MM.1S (cell line): Measurements from ENCODE around the gene F10.
A peak's percentile ranks its signal among the peaks of the same experiment; 100 is the strongest.

Experiments used
- DNase-seq: peaks from one replicate; pipeline ENCODE4 v3.0.0-alpha.2; 2015
- H2AFZ ChIP-seq: fragments of 300-600 bp; sonication (generic); 2 replicates; pipeline ENCODE4 v1.6.0; 2016; ENCODE audit warnings: antibody characterized with exemption, low read length
- H3F3A ChIP-seq: fragments of 300-600 bp; sonication (generic); 2 replicates; pipeline ENCODE4 v1.6.1; 2016; ENCODE audit warnings: mild to moderate bottlenecking, antibody characterized with exemption, low read length, moderate library complexity, mixed read lengths; ENCODE audit not compliant: insufficient read depth
- H3K27ac ChIP-seq: fragments of 300-600 bp; sonication (generic); 2 replicates; pipeline ENCODE4 v1.5.1; 2016; ENCODE audit warnings: mild to moderate bottlenecking, low read length
- H3K27me3 ChIP-seq: fragments of 300-600 bp; sonication (generic); replicated peaks from 2 replicates; pipeline ENCODE4 v1.6.0; 2016; ENCODE audit warnings: low read length; ENCODE audit not compliant: insufficient read depth
- H3K36me3 ChIP-seq: fragments of 300-600 bp; sonication (generic); replicated peaks from 2 replicates; pipeline ENCODE4 v1.6.1; 2016; ENCODE audit warnings: mild to moderate bottlenecking, low read length, mixed read lengths; ENCODE audit not compliant: insufficient read depth
- H3K4me1 ChIP-seq: fragments of 300-600 bp; sonication (generic); 2 replicates; pipeline ENCODE4 v1.6.1; 2016; ENCODE audit warnings: low read length, mixed read lengths
- H3K4me2 ChIP-seq: fragments of 300-600 bp; sonication (generic); 2 replicates; pipeline ENCODE4 v1.6.0; 2016; ENCODE audit warnings: low read depth, low read length
- H3K4me3 ChIP-seq: fragments of 300-600 bp; sonication (generic); 2 replicates; pipeline ENCODE4 v1.5.1; 2016; ENCODE audit warnings: low read length, mixed read lengths
- H3K79me2 ChIP-seq: fragments of 300-600 bp; sonication (generic); 2 replicates; pipeline ENCODE4 v1.6.1; 2016; ENCODE audit warnings: mixed run types, low read length, mixed read lengths
- H3K9ac ChIP-seq: fragments of 300-600 bp; sonication (generic); 2 replicates; pipeline ENCODE4 v1.6.1; 2016; ENCODE audit warnings: low read length, mixed read lengths
- H3K9me2 ChIP-seq: fragments of 300-600 bp; sonication (generic); replicated peaks from 2 replicates; pipeline ENCODE4 v1.6.1; 2016; ENCODE audit warnings: mild to moderate bottlenecking, low read length, mixed read lengths; ENCODE audit not compliant: insufficient read depth
- H3K9me3 ChIP-seq: fragments of 300-600 bp; sonication (generic); replicated peaks from 2 replicates; pipeline ENCODE4 v1.6.1; 2016; ENCODE audit warnings: mild to moderate bottlenecking, low read length, mixed read lengths; ENCODE audit not compliant: insufficient read depth
- H4K20me1 ChIP-seq: fragments of 300-600 bp; sonication (generic); 2 replicates; pipeline ENCODE4 v1.6.1; 2016; ENCODE audit warnings: mild to moderate bottlenecking, low read length, moderate library complexity, mixed read lengths; ENCODE audit not compliant: insufficient read depth
- CTCF ChIP-seq: fragments of 300-600 bp; sonication (generic); IDR thresholded peaks from 2 replicates; pipeline ENCODE4 v1.5.1; 2016; ENCODE audit warnings: antibody characterized with exemption, low read length, mixed read lengths
- EZH2 ChIP-seq: fragments of 300-600 bp; sonication (generic); optimal IDR thresholded peaks from 2 replicates; pipeline ENCODE3; 2017; ENCODE audit warnings: low read depth, mild to moderate bottlenecking, antibody characterized with exemption, low read length, mixed read lengths
- EZH2phosphoT487 ChIP-seq: fragments of 300-600 bp; sonication (generic); IDR thresholded peaks from 2 replicates; pipeline ENCODE4 v1.6.1; 2018; ENCODE audit warnings: antibody characterized with exemption, low read length

F10 gene

GRCh38 chr13:113146750-113147149 lies 24.2 kb downstream of the F10 start:
- DNase-seq: no peak
- Histone ChIP-seq H3K9ac (no peak overlapping the region), H3F3A (no peaks in the 10 kb centered on the region), H3K27ac (no peak overlapping the region), H3K4me1 (0 out of 2 replicates have a peak, but pooled peaks cover 4% of the 10 kb centered on the region), H2AFZ (peak overlapping the region; percentile 35; the same call in 1 of the 2 replicates), H3K9me2 (no peaks in the 10 kb centered on the region), H3K4me3 (peak overlapping the region; percentile 44), H3K9me3 (no peaks in the 10 kb centered on the region), H3K79me2 (no peaks in the 10 kb centered on the region), H4K20me1 (no peaks in the 10 kb centered on the region), H3K27me3 (peaks cover 70% of the 10 kb centered on the region), H3K4me2 (peak overlapping the region; percentile 61), H3K36me3 (no peaks in the 10 kb centered on the region)
- TF ChIP-seq EZH2 (no peak), EZH2phosphoT487 (no peak), CTCF (no peak)

- H3K9me3 ChIP-seq: no peaks in the 10 kb centered on the region
- no peak overlapping the region for H3K9ac ChIP-seq
- H3K9me2 ChIP-seq: no peaks in the 10 kb centered on the region
- H3F3A ChIP-seq: no peaks in the 10 kb centered on the region; the same call in 1 of the 2 replicates
- no peak for DNase-seq
- H3K36me3 ChIP-seq: no peaks in the 10 kb centered on the region
- no peaks in the 10 kb centered on the region for H3K79me2 ChIP-seq
- peaks cover 70% of the 10 kb centered on the region for H3K27me3 ChIP-seq
- H3K4me3 ChIP-seq: no peak overlapping the region
- peak overlapping the region; percentile 61; the same call in 1 of the 2 replicates for H3K4me2 ChIP-seq
- H3K4me1 ChIP-seq: peaks cover 7% of the 10 kb centered on the region; the same call in 1 of the 2 replicates
- TF ChIP-seq EZH2phosphoT487: no peak
- TF ChIP-seq CTCF: no peak
- no peak overlapping the region for H3K27ac ChIP-seq
- no peaks in the 10 kb centered on the region for H4K20me1 ChIP-seq
- H2AFZ ChIP-seq: no peak overlapping the region
Measured at GRCh38 chr13:113147206-113147605, 24.6 kb downstream of the F10 start.

GRCh38 chr13:113148407-113148806 lies 25.8 kb downstream of the F10 start:
- H2AFZ ChIP-seq: no peak overlapping the region
- H3K9me3 ChIP-seq: no peaks in the 10 kb centered on the region
- no peak for DNase-seq
- peaks cover 12% of the 10 kb centered on the region for H3K4me1 ChIP-seq
- H3K9me2 ChIP-seq: no peaks in the 10 kb centered on the region
- no peaks in the 10 kb centered on the region for H3K79me2 ChIP-seq
- H3K36me3 ChIP-seq: no peaks in the 10 kb centered on the region
- H3K27ac ChIP-seq: no peak overlapping the region
- TF ChIP-seq CTCF (no peak), EZH2phosphoT487 (no peak), EZH2 (no peak)
- no peak overlapping the region for H3K4me2 ChIP-seq
- H3K9ac ChIP-seq: no peak overlapping the region
- no peaks in the 10 kb centered on the region for H4K20me1 ChIP-seq
- H3K4me3 ChIP-seq: no peak overlapping the region
- H3K27me3 ChIP-seq: peaks cover 71% of the 10 kb centered on the region
- peaks cover under 1% of the 10 kb centered on the region; the same call in 1 of the 2 replicates for H3F3A ChIP-seq
